ENCODE data around the gene ATP6V1G3.

Gene ATP6V1G3

DNA sequence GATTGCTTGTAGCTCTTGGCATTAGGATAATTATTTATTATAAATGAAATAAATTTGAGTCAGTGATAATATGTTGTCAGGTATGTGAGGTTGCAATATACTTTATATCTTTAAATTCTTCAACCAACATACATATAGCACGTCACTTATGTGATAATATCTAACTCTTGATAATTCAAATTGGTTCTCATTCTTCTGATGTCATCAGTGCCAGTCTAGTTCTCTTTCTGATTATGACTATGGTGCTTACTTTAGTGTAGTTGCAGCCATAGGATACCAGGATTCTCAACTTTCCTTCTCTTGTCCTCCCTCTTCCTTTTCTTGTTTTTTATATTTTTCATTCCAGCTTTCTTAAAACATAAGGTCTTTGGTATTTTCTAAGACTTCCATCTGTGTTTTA is 34.8 kb upstream of the ATP6V1G3 start:
- Histone ChIP-seq H3K36me3 (replicated peaks) (no peaks in the 10 kb centered on the region), H3K27ac (no peak overlapping the region), H3K4me3 (ENCODE audit: low read depth, low read length) (no peak overlapping the region), H3K27me3 (replicated peaks) (no peaks in the 10 kb centered on the region)
- DNase-seq: no peak
- in situ Hi-C loops (cut with HindIII; ENCODE audit: low pct_ligation_motif_present, low sequenced_read_pairs): no loop called here
- TF ChIP-seq, protein P1, sequence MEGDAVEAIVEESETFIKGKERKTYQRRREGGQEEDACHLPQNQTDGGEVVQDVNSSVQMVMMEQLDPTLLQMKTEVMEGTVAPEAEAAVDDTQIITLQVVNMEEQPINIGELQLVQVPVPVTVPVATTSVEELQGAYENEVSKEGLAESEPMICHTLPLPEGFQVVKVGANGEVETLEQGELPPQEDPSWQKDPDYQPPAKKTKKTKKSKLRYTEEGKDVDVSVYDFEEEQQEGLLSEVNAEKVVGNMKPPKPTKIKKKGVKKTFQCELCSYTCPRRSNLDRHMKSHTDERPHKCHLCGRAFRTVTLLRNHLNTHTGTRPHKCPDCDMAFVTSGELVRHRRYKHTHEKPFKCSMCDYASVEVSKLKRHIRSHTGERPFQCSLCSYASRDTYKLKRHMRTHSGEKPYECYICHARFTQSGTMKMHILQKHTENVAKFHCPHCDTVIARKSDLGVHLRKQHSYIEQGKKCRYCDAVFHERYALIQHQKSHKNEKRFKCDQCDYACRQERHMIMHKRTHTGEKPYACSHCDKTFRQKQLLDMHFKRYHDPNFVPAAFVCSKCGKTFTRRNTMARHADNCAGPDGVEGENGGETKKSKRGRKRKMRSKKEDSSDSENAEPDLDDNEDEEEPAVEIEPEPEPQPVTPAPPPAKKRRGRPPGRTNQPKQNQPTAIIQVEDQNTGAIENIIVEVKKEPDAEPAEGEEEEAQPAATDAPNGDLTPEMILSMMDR (IDR thresholded peaks at IDR 0.05; ENCODE audit: low read depth, low read length, missing control alignments): no peak

DNA sequence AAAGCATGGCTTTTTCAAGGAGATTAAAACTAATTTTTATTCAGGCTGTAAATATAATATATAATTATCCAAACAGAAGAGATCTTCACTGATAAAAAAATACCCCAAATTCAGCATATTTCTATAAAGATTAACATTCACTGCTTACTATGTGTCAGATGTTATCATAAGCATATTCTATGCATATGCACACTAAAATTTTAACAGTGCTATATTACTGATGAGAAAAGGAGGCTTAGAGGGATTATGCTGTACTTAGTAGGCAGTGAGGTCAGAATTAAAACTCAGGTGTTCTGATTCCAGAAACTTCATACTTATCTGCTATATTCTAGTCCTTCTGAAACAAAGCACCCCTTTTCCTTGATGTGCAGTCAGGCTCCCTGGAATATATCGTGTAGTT is 33.8 kb upstream of the ATP6V1G3 start:
- TF ChIP-seq, protein P1 (IDR thresholded peaks at IDR 0.05; ENCODE audit: low read depth, low read length, missing control alignments): no peak

DNA sequence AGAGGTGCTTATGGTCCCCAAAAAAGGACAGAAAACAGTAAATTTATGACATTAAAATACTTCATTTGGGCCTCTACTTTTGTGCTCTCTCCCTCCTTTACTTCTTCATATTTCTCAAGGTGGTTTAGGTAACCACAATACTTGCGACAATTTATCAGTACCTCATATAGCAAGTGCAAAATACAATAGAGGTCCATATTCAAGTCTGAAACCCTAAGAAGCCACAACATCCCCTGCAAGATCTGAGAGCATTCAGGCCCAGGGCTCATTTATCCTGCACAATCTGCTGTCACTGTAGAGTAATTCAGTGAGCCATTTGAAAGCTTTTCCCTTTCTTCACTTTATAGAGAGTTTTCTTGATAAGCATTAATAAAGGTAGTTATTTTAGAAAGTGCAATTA is 24.2 kb upstream of the ATP6V1G3 start:
- no peak for DNase-seq
- TF ChIP-seq, protein P1 (IDR thresholded peaks at IDR 0.05; ENCODE audit: low read depth, low read length, missing control alignments): no peak
- in situ Hi-C loops (cut with HindIII; ENCODE audit: low pct_ligation_motif_present, low sequenced_read_pairs): no loop called here
- H3K36me3 ChIP-seq (replicated peaks): no peaks in the 10 kb centered on the region
- H3K4me3 ChIP-seq (ENCODE audit: low read depth, low read length): no peak overlapping the region
- no peaks in the 10 kb centered on the region for H3K27me3 ChIP-seq (replicated peaks)
- H3K27ac ChIP-seq: no peak overlapping the region

More for the DNA sequence above, 33.8 kb upstream of the ATP6V1G3 start:
- H3K27ac ChIP-seq: no peak overlapping the region
- in situ Hi-C loops (cut with HindIII; ENCODE audit: low pct_ligation_motif_present, low sequenced_read_pairs): no loop called here
- no peaks in the 10 kb centered on the region for H3K27me3 ChIP-seq (replicated peaks)
- DNase-seq: no peak
- no peaks in the 10 kb centered on the region for H3K36me3 ChIP-seq (replicated peaks)
- no peak overlapping the region for H3K4me3 ChIP-seq (ENCODE audit: low read depth, low read length)

DNA sequence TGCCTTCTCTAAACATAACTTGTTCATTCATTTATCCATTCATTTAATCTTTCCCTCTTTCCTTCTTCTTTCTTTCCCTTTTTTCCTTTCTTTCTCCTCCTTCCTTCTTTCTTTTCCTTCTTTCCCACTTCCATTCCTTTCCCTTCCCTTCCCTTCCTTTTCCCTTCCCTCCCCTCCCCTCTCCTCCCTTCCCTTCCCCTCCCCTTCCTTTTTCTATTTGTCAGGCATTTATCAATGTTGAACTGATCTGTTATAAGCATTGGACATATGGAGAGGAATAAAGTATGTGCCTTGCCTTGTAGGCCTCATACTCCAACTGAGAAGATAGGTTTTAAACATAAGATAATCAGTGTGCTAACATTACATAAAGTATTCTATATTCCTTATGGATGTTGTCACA is 23.7 kb upstream of the ATP6V1G3 start:
- H3K27me3 ChIP-seq (replicated peaks): no peaks in the 10 kb centered on the region
- DNase-seq: no peak
- in situ Hi-C loops (cut with HindIII; ENCODE audit: low pct_ligation_motif_present, low sequenced_read_pairs): no loop called here
- no peak overlapping the region for H3K4me3 ChIP-seq (ENCODE audit: low read depth, low read length)
- TF ChIP-seq, protein P1 (IDR thresholded peaks at IDR 0.05; ENCODE audit: low read depth, low read length, missing control alignments): no peak
- H3K36me3 ChIP-seq (replicated peaks): no peaks in the 10 kb centered on the region
- H3K27ac ChIP-seq: no peak overlapping the region

DNA sequence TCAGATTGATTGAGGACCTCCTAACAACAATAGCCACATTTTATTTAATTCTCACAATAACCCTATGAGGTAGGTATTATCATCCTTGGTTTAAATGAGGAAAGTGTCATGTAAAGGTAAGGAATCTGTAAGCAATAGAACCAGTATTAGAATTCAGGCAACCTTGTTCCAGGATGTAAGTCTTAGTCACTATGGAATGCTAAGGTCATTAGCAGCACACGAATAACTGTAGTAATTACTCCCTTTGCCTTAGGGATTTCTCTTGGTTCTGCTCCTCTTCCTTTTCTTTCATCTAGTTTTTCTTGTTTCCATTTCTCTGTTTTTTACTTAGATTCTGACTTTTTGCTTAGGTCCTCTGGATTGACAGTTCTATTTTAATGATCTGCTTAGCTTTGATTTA is 23.1 kb upstream of the ATP6V1G3 start:
- Histone ChIP-seq H3K36me3 (replicated peaks) (no peaks in the 10 kb centered on the region), H3K27me3 (replicated peaks) (no peaks in the 10 kb centered on the region), H3K27ac (no peak overlapping the region), H3K4me3 (ENCODE audit: low read depth, low read length) (no peak overlapping the region)
- in situ Hi-C loops (cut with HindIII; ENCODE audit: low pct_ligation_motif_present, low sequenced_read_pairs): no loop called here
- TF ChIP-seq, protein P1 (IDR thresholded peaks at IDR 0.05; ENCODE audit: low read depth, low read length, missing control alignments): no peak
- no peak for DNase-seq

DNA sequence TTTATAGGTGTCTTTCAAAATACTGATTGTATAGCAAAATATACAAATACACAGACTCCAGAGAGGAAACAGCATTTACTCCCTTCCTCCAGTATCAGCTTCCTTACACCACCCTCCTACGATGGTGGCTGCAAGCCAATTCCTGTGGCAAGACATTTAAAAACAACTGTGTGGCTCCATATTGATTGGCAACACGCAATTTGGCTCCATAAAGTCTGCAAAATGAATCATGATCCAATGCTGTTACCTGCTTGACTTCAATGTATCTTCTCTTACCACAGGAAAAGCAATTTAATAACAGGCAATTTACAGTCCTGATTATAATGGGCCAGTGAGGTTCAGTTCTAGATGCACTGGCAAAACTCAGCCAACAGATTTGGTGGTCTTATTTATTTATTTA is 19.7 kb upstream of the ATP6V1G3 start:
- Histone ChIP-seq H3K36me3 (replicated peaks) (no peaks in the 10 kb centered on the region), H3K4me3 (ENCODE audit: low read depth, low read length) (no peak overlapping the region), H3K27ac (no peak overlapping the region), H3K27me3 (replicated peaks) (no peaks in the 10 kb centered on the region)
- in situ Hi-C loops (cut with HindIII; ENCODE audit: low pct_ligation_motif_present, low sequenced_read_pairs): no loop called here
- TF ChIP-seq, protein P1 (IDR thresholded peaks at IDR 0.05; ENCODE audit: low read depth, low read length, missing control alignments): no peak
- DNase-seq: no peak
